Heart left ventricle (tissue), 16 donors: ENCODE results near the gene PLCB1. TPM values are rescaled to one million over a fixed set of nuclear protein-coding genes. Genes with fewer than 3 reads are reported as not detected.

Experiments used
- ATAC-seq, 4 donors: fragments of 200-7000 bp; cut with Tn5 transposase; one replicate each; pipeline ENCODE4 v1.9.1; 2020 to 2022; ENCODE audit warnings: moderate library complexity in 4 of 4, mild to moderate bottlenecking in 3 of 4, moderate number of reproducible peaks in 1 of 4
- DNase-seq, 5 donors: peaks; one replicate each; pipeline ENCODE4 v3.0.0-alpha.2; 2020
- H3K27ac ChIP-seq, 12 donors: fragments of 200-600 bp; sonication (generic) in 4 of 12; one replicate each; pipeline versions ENCODE4 v1.5.0 to v1.8.0; 2016 to 2022; ENCODE audit warnings: mild to moderate bottlenecking in 2 of 12
- H3K27me3 ChIP-seq, 9 donors: fragments of 200-600 bp; sonication (generic) in 2 of 9; one replicate each; pipeline versions ENCODE4 v1.5.1 to v1.8.0; 2016 to 2022; ENCODE audit warnings: mild to moderate bottlenecking in 3 of 9
- H3K36me3 ChIP-seq, 9 donors: fragments of 200-600 bp; sonication (generic) in 2 of 9; one replicate each; pipeline versions ENCODE4 v1.5.0 to v1.8.0; 2018 to 2022; ENCODE audit warnings: mild to moderate bottlenecking in 2 of 9
- H3K4me1 ChIP-seq, 12 donors: fragments of 200-600 bp; sonication (generic) in 4 of 12; one replicate each; pipeline versions ENCODE4 v1.5.0 to v1.8.0; 2016 to 2022; ENCODE audit warnings: mild to moderate bottlenecking in 3 of 12
- H3K4me3 ChIP-seq, 12 donors: fragments of 200-600 bp; sonication (generic) in 4 of 12; one replicate each; pipeline versions ENCODE4 v1.5.0 to v1.8.0; 2017 to 2022; ENCODE audit warnings: mild to moderate bottlenecking in 9 of 12, moderate library complexity in 4 of 12
- H3K9me3 ChIP-seq, 12 donors: fragments of 200-600 bp; sonication (generic) in 4 of 12; one replicate each; pipeline versions ENCODE4 v1.5.0 to v1.8.0; 2016 to 2022; ENCODE audit warnings: mild to moderate bottlenecking in 1 of 12
- POLR2A ChIP-seq, 2 donors: fragments of 450-650 bp; IDR thresholded peaks; one replicate each; pipeline ENCODE4 v1.6.1; 2017; ENCODE audit warnings: antibody characterized with exemption in 2 of 2, mild to moderate bottlenecking in 2 of 2, moderate library complexity in 2 of 2
- WGBS, 4 donors: extraction: QIAGEN DNeasy Blood & Tissue Kit in 2 of 4; methylation state at CpG; one replicate each; pipeline versions ENCODE4 v1.1.5 to v1.1.7; 2013 to 2018; 5-methylcytosine and 5-hydroxymethylcytosine counted together
- intact Hi-C, 10 donors: fragments of 100-400 bp; cut with DNase I; formaldehyde crosslinking; loops; one replicate each; pipeline versions ENCODE4 v1.11.1 to v1.14.2; 2022
- polyA plus RNA-seq, 2 donors: library from polyadenylated mRNA; stranded (reverse); fragments of 200-250 nt; gene quantifications; one replicate each; pipeline ENCODE4 v1.2.3, GENCODE V29; 2013
- total RNA-seq, 9 donors: library from RNA; depleted of rRNA in 2 of 9; stranded (reverse); fragments of >200 nt in 2 of 9; fragmentation: NEBNext Ultra II Directional in 3 of 9; extraction: Animal tissue kit (Norgen Biotek cat#: 25700) in 3 of 9; gene quantifications; one replicate each; pipeline versions ENCODE4 v1.1.0 to v1.2.4, GENCODE V29; 2016 to 2023
- TF ChIP-seq, protein P1 (sequence below), 12 donors: fragments of 200-600 bp; sonication (generic) in 4 of 12; IDR thresholded peaks; one replicate each; pipeline versions ENCODE4 v1.5.0 to v1.8.0; 2018 to 2022; ENCODE audit warnings: antibody characterized with exemption in 12 of 12, mild to moderate bottlenecking in 5 of 12
- donor health status: ischemic (EF 13 %, LVEDD 7.1; RV severe dilation, severe dysfunction).
- donor health status: healthy with polysubstance abuse.
- donor health status: DM: no; HTN: yes; CAD: no.
- donor health status: DM: no; HTN: no; CAD: no.
- donor health status: ischemic (EF 25% LVEDD 6.9; RV normal size, moderate dysfunction).
- donor health status: ischemic (EF 25% LVEDD 5.7; RV mildly dilated, moderate dysfunction).
- donor health status: healthy.
- donor health status: DM: yes; HTN: yes; CAD: no.
- donor health status: ischemic (EF 35%, LVEDD 5.7; RV mildly dilated, moderate dysfunction).
- donor health status: nonischemic (EF 11% LVEDD 7.7; RV severe dilation, severe dysfunction).
- donor health status: DM: yes; HTN: yes; CAD: no.
- donor health status: PGD.
- donor health status: ischemic (EF 29% LVEDD 5.4; RV normal size, mild dysfunction).
- donor health status: nonischemic (EF 23%, LVEDD 6.1; RV moderate dilation, normal function).

Gene PLCB1
- total and polyA plus RNA-seq, 11 donors, result 2.5 to 12.1 (median 7.4) TPM

DNA sequence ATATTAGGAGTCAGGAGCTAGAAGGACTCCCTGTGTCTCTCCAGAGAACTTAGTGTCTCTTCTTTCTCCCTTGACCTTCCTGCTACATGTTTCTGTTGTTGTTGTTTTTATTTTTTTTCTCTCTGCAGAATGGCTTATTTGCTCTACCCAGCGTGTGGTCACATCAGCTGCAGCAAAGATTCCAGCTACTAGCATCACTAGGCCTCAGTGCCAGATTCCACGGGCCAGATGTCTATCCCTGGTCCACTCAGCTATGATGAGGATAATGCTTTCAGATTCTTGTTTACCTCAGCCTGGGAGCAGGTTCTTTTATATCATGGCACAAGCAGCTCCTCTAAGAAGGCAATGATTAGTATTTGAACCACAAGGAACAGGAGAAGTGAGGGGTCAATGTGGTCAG lies 110.0 kb downstream of the PLCB1 start:
- H3K27me3 ChIP-seq, result no peaks in the 10 kb centered on the region
- no peaks in the 10 kb centered on the region for H3K36me3 ChIP-seq
- no peak for DNase-seq
- intact Hi-C loops, result loop anchor here in 3 of 10 donors (10.0 kb wide), 3 partner anchors 87 to 143 kb away; partner anchors contain the start of gene PLCB1 (in 2 of the 3)
- H3K27ac ChIP-seq, result peak overlapping the region in 3 of 12 donors; percentile 8 to 55 (median 33)
- no peak overlapping the region for H3K4me3 ChIP-seq
- no peak for ATAC-seq
- 77 to 84% (median 80%) methylated on average over 2 of the region's 2 CpGs for WGBS, 4 donors
- no peak for TF ChIP-seq POLR2A (IDR thresholded peaks at IDR 0.05)
- TF ChIP-seq, protein P1, sequence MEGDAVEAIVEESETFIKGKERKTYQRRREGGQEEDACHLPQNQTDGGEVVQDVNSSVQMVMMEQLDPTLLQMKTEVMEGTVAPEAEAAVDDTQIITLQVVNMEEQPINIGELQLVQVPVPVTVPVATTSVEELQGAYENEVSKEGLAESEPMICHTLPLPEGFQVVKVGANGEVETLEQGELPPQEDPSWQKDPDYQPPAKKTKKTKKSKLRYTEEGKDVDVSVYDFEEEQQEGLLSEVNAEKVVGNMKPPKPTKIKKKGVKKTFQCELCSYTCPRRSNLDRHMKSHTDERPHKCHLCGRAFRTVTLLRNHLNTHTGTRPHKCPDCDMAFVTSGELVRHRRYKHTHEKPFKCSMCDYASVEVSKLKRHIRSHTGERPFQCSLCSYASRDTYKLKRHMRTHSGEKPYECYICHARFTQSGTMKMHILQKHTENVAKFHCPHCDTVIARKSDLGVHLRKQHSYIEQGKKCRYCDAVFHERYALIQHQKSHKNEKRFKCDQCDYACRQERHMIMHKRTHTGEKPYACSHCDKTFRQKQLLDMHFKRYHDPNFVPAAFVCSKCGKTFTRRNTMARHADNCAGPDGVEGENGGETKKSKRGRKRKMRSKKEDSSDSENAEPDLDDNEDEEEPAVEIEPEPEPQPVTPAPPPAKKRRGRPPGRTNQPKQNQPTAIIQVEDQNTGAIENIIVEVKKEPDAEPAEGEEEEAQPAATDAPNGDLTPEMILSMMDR (IDR thresholded peaks at IDR 0.05), result no peak
- peaks cover 0 to 39% (median 26%) of the 10 kb centered on the region in 12 donors for H3K4me1 ChIP-seq
- H3K9me3 ChIP-seq, result no peaks in the 10 kb centered on the region

DNA sequence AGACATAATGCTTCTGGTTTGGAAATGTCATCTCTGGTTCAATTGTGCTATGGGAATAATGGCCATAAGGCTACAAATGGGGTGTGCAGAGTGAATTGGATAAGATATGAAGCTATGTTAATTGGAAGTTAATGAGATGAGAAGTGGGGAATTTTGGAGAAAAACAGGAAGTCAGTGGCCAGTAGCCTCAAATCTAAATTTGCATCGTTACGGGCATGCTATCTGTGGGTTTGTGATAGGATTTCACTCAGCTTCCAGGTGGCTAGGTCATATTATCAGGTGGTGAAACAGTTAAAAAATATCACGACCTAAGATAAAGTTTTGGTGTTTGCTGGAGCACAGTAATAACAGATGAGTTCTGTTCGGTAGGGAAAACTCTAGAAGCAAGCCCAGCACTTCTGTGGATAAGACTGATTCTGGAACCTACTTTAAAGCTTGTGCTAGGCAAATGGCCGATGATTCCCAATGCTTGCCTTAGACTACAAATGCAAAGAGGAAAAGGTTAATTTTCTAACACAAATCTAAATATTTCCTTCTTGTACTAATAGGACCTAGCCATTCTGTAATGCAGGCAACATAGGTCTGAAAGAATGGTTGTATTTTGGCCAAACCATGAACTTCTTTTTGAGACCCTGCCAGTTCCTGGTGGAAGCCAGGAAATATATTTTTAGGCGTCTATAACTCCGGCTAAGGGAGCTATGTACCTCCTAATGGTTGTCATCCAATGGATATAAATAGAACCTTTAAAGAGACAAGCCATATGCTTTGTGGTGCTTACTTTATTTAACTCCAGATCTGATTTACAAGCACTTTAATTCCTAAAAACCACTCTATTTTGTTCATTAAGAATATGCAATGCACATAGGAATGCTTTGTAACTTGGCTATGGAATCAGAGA lies 111.0 kb downstream of the PLCB1 start:
- DNase-seq (peak in 1 of 5 donors; percentile 13), ATAC-seq (peak; percentile 54 to 86 (median 73))
- no peaks in the 10 kb centered on the region for H3K36me3 ChIP-seq
- no peaks in the 10 kb centered on the region for H3K9me3 ChIP-seq
- H3K4me1 ChIP-seq, result peaks cover 0 to 39% (median 26%) of the 10 kb centered on the region in 12 donors
- H3K27me3 ChIP-seq, result no peaks in the 10 kb centered on the region
- H3K4me3 ChIP-seq, result no peak overlapping the region
- whole genome bisulfite sequencing, 4 donors, result 24 to 36% (median 31%) methylated on average over 7 of the region's 7 CpGs
- intact Hi-C loops, result loop anchor here in 3 of 10 donors (10.0 kb wide), 3 partner anchors 88 to 142 kb away; partner anchors contain the start of gene PLCB1 (in 2 of the 3)
- TF ChIP-seq POLR2A (IDR thresholded peaks at IDR 0.05), result no peak
- TF ChIP-seq, protein P1 (IDR thresholded peaks at IDR 0.05), result no peak
- peak overlapping the region in 9 of 12 donors; percentile 12 to 55 (median 33) for H3K27ac ChIP-seq

DNA sequence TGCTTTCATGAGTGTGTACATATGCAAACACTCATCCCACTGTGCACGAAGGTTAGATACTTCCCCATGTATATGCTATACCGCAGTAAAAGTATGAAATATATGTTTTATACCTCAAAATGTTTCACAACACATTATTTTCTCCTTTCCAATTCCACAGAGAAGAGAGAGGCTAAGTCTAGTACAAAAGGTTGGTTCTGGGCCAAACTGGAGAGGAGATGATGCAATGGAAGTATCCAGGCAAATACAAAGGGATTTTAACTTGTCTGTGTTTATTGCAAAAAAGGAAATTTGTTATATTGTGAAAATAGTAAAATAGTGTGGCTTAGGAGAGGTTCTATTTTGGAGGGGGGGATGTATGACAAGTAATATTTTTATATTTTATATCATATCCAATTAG lies 112.6 kb downstream of the PLCB1 start:
- no peaks in the 10 kb centered on the region for H3K27me3 ChIP-seq
- H3K4me1 ChIP-seq, result peaks cover 0 to 39% (median 25%) of the 10 kb centered on the region in 12 donors
- no peak overlapping the region for H3K4me3 ChIP-seq
- no peaks in the 10 kb centered on the region for H3K36me3 ChIP-seq
- WGBS, 4 donors, result 51 to 69% (median 55%) methylated on average over 2 of the region's 2 CpGs
- peak; percentile 49 to 85 (median 72) for ATAC-seq
- peak overlapping the region in 8 of 12 donors; percentile 21 to 55 (median 42) for H3K27ac ChIP-seq
- no peaks in the 10 kb centered on the region for H3K9me3 ChIP-seq
- intact Hi-C loops, result loop anchor here in 3 of 10 donors (10.0 kb wide), 3 partner anchors 90 to 140 kb away; partner anchors contain the start of gene PLCB1 (in 2 of the 3)
- TF ChIP-seq, protein P1 (IDR thresholded peaks at IDR 0.05), result no peak
- no peak for TF ChIP-seq POLR2A (IDR thresholded peaks at IDR 0.05)
- DNase-seq, result peak in 4 of 5 donors; percentile 25 to 57 (median 33)

DNA sequence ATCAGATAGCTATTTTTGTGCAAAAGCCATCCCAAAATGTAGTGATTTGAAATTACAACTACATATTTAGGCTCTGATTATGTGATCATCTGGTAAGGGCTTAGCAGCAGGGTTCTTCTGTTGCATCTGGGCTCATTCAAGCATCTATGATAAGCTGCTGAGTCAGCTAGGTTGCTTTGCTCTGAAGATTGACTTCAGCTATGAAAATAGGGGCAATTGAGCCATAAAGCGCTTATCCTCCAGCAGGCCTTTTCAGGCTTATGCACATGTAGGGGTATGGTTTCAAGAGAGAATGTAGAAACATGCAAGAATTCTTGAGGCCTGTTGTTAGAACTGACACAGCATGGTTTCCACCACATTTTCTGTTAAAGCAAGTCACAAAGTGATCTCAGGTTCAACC lies 114.1 kb downstream of the PLCB1 start:
- H3K27ac ChIP-seq, result no peak overlapping the region

More for the DNA sequence above, 114.1 kb downstream of the PLCB1 start:
- ATAC-seq (no peak), DNase-seq (no peak)
- Histone ChIP-seq H3K36me3 (no peaks in the 10 kb centered on the region), H3K4me3 (no peak overlapping the region), H3K4me1 (peaks cover 0 to 39% (median 25%) of the 10 kb centered on the region in 12 donors), H3K27me3 (no peaks in the 10 kb centered on the region), H3K9me3 (no peaks in the 10 kb centered on the region)
- WGBS, 4 donors, result 95 to 100% (median 99%) methylated on average over 1 of the region's 1 CpG
- TF ChIP-seq, protein P1 (IDR thresholded peaks at IDR 0.05), result no peak
- no peak for TF ChIP-seq POLR2A (IDR thresholded peaks at IDR 0.05)
- intact Hi-C loops, result loop anchor here in 3 of 10 donors (10.0 kb wide), 3 partner anchors 91 to 139 kb away; partner anchors contain the start of gene PLCB1 (in 2 of the 3)
